ENCODE measurements around the gene ZBED4. TPM values are rescaled to one million over a fixed set of nuclear protein-coding genes. Genes with fewer than 3 reads are reported as not detected.
A peak's percentile ranks its signal among the peaks of the same experiment; 100 is the strongest.
"Not testable (repeated sequence)": the region's sequence is repeated elsewhere in the genome, so short reads cannot be mapped to it uniquely, and the experiment has no call there.

Gene ZBED4
- total RNA-seq, 2 experiments from 2014 or later = 13.0 to 13.1 TPM

DNA sequence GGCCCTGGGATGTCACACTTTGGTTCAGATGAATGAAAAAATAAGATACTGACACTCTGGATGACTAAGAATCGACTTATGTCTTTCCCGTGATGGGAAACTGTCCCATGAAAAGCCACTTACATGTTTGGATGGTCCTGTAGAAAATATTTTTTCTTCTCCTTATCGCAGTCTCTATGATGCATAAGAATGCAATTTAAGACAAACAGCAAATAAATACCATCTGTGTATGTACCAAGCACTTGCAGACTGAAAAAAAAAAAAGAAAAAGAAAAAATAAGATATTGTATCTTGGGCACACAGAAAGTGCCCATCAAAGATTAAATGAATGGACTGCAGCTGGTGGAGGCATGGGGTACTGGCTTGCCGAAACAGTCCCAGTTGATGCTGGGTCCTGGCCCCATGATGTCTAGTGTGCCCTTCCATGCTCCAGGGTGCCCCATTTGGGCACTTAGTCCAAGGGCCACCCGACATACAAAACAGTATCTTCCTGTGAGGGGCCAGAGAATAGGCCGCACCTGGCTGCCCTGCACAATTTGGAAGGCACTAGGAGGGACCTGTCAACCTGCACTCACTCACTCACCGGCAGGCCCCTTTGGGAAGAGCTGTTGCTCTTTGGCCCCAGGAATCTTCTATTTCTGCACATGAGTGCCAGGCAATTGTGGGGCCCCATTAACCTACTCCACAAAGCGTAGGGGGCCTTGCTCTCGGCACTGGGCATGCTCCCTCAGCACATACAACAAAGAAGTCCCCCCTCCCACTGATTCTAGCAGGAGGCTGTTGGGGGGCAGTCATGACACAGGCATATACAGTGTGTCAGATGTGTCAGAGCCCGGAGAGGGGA lies 2.5 kb upstream of the ZBED4 start:
- Mint-ChIP-seq H3K27ac (peak overlapping the region; percentile 4), H3K36me3 (ENCODE audit: low read depth) (peaks cover 3% of the 10 kb centered on the region), H3K9me3 (no peaks in the 10 kb centered on the region), H3K4me3 (peak overlapping the region; percentile 46), H3K4me1 (ENCODE audit: low read depth) (peaks cover 35% of the 10 kb centered on the region), H3K27me3 (ENCODE audit: low read depth) (peaks cover 8% of the 10 kb centered on the region)
- intact Hi-C loops (cut with micrococcal nuclease) = loop anchor here (5.0 kb wide), 1 partner anchor 64 kb away; no protein-coding TSS in a partner anchor
- DNase-seq = no peak
- CTCF ChIA-PET = interaction anchor here (1.0 kb wide), 1 partner anchor 12 kb away, joined by 4 read pairs; no protein-coding TSS in a partner anchor

DNA sequence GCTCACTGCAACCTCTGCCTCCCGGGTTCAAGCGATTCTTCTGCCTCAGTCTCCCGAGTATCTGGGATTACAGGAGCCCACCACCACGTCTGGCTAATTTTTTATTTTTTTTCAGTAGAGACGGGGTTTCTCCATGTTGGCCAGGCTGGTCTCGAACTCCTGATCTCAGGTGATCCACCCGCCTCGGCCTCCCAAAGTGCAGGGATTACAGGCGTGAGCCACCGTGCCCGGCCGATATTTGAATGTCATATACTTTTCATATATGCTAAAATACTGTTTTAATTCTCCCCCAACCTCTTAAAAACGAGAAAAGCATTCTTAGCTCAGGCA lies 1.1 kb upstream of the ZBED4 start:
- intact Hi-C loops (cut with micrococcal nuclease) = loop anchor here (5.0 kb wide), 1 partner anchor 65 kb away; no protein-coding TSS in a partner anchor
- H3K36me3 Mint-ChIP-seq (ENCODE audit: low read depth); DNase-seq; CTCF ChIA-PET; H3K27me3 Mint-ChIP-seq (ENCODE audit: low read depth); H3K9me3 Mint-ChIP-seq: not testable (repeated sequence)
- H3K4me3 Mint-ChIP-seq = peak overlapping the region; percentile 73
- H3K4me1 Mint-ChIP-seq (ENCODE audit: low read depth) = peaks cover 40% of the 10 kb centered on the region
- H3K27ac Mint-ChIP-seq = peak overlapping the region; percentile 36

DNA sequence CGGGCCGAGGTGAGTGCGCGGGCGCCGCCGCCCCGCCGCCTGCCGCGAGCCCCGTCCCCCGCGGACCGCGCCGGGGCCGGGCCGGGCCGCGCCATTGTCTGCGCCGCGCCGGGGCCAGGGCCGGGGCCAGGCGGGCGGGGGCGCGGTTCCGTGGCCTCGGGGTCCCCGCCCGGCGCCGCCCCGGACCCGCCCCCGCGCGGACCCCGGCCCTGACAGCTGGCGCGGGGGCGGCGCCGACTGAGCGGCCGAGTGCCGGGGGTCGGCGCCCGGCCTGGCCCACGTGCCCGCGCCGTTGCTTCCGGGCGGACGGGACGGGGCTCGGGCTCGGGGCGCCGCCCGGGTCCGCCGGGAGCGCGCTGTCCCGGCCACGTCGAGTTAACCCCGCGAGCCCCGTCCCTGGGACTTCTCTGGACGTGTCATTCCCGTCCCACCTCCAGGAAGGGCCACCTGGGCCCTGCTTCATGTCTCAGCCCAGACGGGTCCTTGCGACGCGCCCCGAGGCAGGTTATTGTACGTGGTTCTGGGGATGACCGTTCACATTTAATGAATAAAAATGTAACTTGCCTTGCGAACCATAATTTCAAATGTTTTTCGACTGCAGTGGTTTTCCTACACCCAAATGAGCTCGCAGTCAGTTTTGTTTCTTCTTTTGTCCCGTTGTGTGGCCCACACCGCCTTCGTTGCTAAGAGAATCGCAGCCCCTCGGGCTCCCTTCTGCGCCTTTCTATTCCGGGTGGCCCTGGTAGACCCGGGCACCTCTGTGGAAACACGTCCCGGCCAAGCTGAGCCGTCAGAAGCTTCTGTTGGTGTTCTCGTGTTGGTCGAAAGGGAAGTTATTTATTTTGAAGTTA lies 562 bp downstream of the ZBED4 start:
- Mint-ChIP-seq H3K36me3 (ENCODE audit: low read depth) (peaks cover 3% of the 10 kb centered on the region), H3K27ac (peak overlapping the region; percentile 81), H3K27me3 (ENCODE audit: low read depth) (peaks cover 5% of the 10 kb centered on the region), H3K4me3 (peak overlapping the region; percentile 95), H3K9me3 (no peaks in the 10 kb centered on the region), H3K4me1 (ENCODE audit: low read depth) (peaks cover 48% of the 10 kb centered on the region)
- intact Hi-C loops (cut with micrococcal nuclease) = loop anchor here (1.0 to 5.0 kb wide), 4 partner anchors 15 to 67 kb away; partner anchors contain the start of genes ALG12 and CRELD2
- DNase-seq = peak; percentile 34
- CTCF ChIA-PET = interaction anchor here (1.2 to 2.4 kb wide), 2 partner anchors 10 to 176 kb away, joined by 3 to 9 read pairs; no protein-coding TSS in a partner anchor

DNA sequence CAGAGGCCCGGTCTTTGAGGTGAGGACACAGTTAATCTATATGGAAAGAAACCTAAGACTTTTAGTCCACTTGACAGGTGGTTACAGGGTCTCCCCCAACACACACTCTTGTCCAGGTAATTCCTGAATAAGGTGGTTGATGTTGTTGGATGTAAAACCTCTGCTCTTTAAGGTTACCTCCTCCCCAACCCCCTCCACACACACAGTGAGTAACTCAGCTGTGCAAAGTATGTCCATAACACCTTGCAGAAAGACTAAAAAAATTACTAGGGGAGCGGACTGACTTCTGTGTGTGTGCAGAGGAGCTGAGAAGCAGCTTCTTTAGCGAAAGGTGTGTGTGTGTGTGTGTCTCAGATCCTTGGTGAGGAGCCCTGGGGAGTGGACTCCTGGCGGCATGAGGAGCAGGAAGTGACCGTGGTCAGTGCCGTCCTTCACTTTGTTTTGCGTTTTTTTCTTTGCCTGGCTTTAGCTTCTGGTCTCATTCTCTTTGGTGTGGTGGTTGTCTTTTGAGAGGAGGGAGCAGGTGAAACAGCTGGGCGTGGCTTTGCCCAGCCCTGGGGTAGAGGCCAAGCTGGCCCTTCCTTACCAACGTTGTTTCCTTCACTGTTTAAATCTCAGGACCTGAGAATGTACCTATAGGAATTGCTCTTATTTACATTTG lies 1.7 kb downstream of the ZBED4 start:
- CTCF ChIA-PET = interaction anchor here (0.6 to 2.4 kb wide), 3 partner anchors 9 to 175 kb away, joined by 3 to 9 read pairs (median 3); no protein-coding TSS in a partner anchor
- Mint-ChIP-seq H3K9me3 (no peaks in the 10 kb centered on the region), H3K36me3 (ENCODE audit: low read depth) (peaks cover 3% of the 10 kb centered on the region), H3K27ac (peak overlapping the region; percentile 25), H3K27me3 (ENCODE audit: low read depth) (peaks cover 5% of the 10 kb centered on the region), H3K4me1 (ENCODE audit: low read depth) (peaks cover 46% of the 10 kb centered on the region), H3K4me3 (peak overlapping the region; percentile 95)
- DNase-seq = no peak
- intact Hi-C loops (cut with micrococcal nuclease) = no loop called here

DNA sequence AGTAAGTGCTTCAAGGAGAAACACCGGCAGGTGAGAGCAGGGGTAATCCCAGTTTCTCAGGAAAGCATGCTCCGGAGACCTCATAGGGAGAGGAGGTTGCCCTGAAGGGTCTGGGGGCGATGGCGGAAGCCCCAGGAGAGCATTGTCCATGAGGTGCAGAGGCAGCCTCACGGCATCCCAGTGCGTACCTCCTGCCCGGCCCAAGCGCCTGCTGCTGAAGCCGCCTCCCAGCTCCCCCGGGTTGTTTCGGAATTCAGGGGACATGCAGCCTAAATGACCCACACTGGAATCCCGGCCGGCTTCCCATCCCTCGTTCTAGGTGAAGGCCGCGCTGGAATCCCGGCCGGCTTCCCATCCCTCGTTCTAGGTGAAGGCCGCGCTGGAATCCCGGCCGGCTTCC lies 2.7 kb downstream of the ZBED4 start:
- H3K4me1 Mint-ChIP-seq (ENCODE audit: low read depth) = peaks cover 44% of the 10 kb centered on the region
- H3K9me3 Mint-ChIP-seq = no peaks in the 10 kb centered on the region
- CTCF ChIA-PET = interaction anchor here (2.4 kb wide), 1 partner anchor 174 kb away, joined by 9 read pairs; no protein-coding TSS in a partner anchor
- no peak for DNase-seq
- H3K4me3 Mint-ChIP-seq = no peak overlapping the region
- H3K27ac Mint-ChIP-seq = no peak overlapping the region
- no peaks in the 10 kb centered on the region for H3K27me3 Mint-ChIP-seq (ENCODE audit: low read depth)
- peaks cover 3% of the 10 kb centered on the region for H3K36me3 Mint-ChIP-seq (ENCODE audit: low read depth)
- intact Hi-C loops (cut with micrococcal nuclease) = no loop called here

DNA sequence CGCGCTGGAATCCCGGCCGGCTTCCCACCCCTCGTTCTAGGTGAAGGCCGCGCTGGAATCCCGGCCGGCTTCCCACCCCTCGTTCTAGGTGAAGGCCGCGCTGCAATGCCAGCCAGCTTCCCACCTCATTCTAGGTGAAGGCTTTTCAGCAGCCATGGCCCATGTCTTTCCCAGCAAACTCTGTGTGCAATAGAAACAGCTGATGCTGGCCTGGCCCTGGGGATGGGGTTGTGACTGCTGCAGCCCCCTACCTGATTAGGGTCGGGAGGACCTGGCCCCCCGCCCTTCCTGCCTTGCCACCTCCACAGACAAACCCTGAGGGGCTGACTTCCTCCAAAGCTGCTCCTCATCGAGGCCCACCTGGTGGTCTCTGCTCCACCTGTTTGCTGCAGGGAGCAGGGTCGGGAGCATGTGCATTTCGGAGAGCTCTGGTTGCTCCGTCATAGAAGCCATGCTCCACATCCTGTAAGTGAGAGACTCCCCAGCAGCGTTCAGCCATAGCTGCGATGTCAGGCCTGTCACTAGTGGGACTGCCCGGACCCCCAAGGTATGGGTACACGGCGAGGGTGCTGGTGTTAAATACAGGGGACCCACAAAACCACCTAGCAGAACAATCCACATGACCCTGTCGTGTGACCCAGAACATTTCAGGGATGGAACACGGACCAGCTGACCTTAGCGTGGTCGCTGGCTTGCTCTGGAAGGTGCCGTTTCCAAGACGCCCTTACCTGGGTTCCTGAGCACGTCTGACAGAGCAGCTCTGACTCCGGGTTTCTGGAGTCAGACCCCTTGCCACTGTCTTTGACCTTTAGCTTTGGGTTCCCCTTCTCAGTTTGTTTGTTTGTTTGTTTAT lies 3.3 kb downstream of the ZBED4 start:
- Mint-ChIP-seq H3K4me3 (no peak overlapping the region), H3K36me3 (ENCODE audit: low read depth) (peaks cover 3% of the 10 kb centered on the region), H3K27me3 (ENCODE audit: low read depth) (no peaks in the 10 kb centered on the region), H3K9me3 (no peaks in the 10 kb centered on the region), H3K27ac (no peak overlapping the region), H3K4me1 (ENCODE audit: low read depth) (peaks cover 46% of the 10 kb centered on the region)
- CTCF ChIA-PET = interaction anchor here (0.7 kb wide), 1 partner anchor 68 kb away, joined by 3 read pairs; no protein-coding TSS in a partner anchor
- no peak for DNase-seq
- intact Hi-C loops (cut with micrococcal nuclease) = no loop called here

DNA sequence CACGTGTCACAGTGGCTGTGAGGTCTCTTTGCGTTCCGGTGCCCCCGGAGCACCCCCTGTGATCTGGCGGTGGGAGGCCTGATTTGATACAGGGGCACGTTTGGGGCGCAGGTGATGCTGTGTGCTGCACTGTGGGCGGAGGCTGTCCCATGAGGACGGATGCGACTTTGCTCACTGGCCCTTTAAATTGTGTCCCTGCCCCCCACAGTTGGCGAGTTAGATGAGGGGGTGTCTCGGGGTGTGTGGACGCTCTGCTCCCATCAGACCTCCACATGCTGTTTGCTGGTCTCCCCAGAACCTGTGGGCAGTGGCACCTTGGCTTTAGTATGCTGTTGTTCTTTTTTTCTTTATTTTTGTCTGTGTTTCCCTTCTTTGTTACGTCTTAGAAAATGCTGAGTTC lies 5.2 kb downstream of the ZBED4 start:
- Mint-ChIP-seq H3K4me3 (no peak overlapping the region), H3K36me3 (ENCODE audit: low read depth) (peaks cover 3% of the 10 kb centered on the region), H3K9me3 (no peaks in the 10 kb centered on the region), H3K27ac (no peak overlapping the region), H3K27me3 (ENCODE audit: low read depth) (no peaks in the 10 kb centered on the region), H3K4me1 (ENCODE audit: low read depth) (peaks cover 58% of the 10 kb centered on the region)
- CTCF ChIA-PET = no interaction called here
- intact Hi-C loops (cut with micrococcal nuclease) = no loop called here
- DNase-seq = no peak

DNA sequence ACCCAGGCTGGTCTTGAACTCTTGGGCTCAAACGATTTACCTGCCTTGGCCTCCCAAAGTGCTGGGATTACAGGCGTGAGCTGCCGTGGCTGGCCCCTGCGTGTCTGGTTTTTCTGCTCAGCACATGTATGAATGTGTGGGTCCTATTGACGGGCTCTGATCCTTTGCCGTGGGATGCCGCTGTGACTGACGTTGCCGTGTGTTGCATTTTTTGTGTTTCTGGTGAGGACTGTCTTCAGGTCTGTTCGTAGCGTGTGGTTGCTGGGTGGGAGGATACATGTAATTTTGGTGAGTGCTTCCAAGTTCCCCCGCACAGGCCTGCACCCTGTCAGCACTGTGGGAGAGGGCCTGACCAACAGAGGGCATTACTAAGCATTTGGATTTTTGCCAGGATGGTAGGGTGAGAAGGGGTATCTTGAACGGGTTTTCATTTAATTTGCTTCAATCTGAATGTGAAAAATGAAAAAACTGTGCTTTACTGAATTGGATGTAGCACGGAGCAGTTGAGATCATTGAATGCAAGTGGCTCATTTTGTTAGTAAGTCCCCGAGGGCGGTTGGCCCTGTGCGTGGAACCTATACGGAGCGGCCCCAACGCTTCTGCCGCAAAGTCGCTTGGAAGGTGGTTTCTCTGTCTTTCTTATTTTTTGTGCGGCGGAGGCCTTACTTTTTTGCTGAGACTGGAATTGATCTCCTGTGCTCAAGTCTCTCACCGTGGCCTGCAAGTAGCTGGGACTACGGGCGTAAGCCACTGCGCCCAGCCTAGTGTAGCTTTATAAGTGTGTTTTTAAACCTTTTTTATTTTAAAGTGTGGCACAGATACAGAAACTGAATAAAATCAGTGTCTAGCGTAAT lies 8.2 kb downstream of the ZBED4 start:
- CTCF ChIA-PET = no interaction called here
- Mint-ChIP-seq H3K27ac (peak overlapping the region; percentile 36), H3K4me1 (ENCODE audit: low read depth) (peaks cover 52% of the 10 kb centered on the region), H3K36me3 (ENCODE audit: low read depth) (peaks cover 14% of the 10 kb centered on the region), H3K27me3 (ENCODE audit: low read depth) (no peaks in the 10 kb centered on the region), H3K4me3 (peak overlapping the region; percentile 14), H3K9me3 (peaks cover 13% of the 10 kb centered on the region)
- DNase-seq = no peak
- intact Hi-C loops (cut with micrococcal nuclease) = no loop called here

DNA sequence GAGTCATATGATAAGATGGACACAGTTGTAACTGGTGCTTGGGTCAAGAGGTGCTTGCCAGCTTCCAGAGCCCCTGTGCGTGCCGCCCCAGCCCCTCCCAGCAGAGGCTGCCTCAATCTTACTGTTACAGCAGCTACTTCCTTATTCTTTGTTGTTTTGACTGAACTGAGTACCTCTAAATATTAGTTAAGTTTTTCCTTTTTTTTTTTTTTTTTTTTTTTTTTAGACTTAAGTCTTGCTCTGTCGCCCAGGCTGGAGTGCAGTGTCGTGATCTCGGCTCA lies 8.8 kb downstream of the ZBED4 start:
- Mint-ChIP-seq H3K27me3 (ENCODE audit: low read depth) (no peaks in the 10 kb centered on the region), H3K4me3 (no peak overlapping the region), H3K27ac (peak overlapping the region; percentile 36), H3K9me3 (peaks cover 17% of the 10 kb centered on the region), H3K4me1 (ENCODE audit: low read depth) (peaks cover 55% of the 10 kb centered on the region), H3K36me3 (ENCODE audit: low read depth) (peaks cover 20% of the 10 kb centered on the region)
- no peak for DNase-seq
- intact Hi-C loops (cut with micrococcal nuclease) = no loop called here
- CTCF ChIA-PET = no interaction called here

DNA sequence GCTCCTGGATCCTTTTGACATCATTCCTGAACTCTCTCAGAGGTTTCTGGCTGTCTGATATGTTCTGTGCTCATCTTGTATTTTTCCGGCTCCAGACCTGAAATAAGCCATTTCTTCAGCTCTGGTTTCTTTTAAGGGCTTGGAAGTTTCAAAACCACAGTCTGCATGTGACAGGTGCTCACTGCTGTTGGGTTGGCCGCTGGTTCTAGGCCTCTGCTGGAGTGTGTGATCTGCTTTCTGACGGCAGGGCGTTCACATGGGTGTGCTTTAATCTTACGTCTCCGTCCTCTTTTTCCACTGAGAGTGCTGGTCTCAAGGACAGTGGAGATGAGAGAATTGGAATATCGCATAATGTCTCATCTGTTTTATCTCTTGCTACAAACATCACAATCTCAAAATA lies 10.3 kb downstream of the ZBED4 start:
- H3K27ac Mint-ChIP-seq = peak overlapping the region; percentile 39
- CTCF ChIA-PET = interaction anchor here (1.4 kb wide), 1 partner anchor 9 kb away, joined by 3 read pairs; no protein-coding TSS in a partner anchor
- H3K27me3 Mint-ChIP-seq (ENCODE audit: low read depth) = no peaks in the 10 kb centered on the region
- DNase-seq = peak; percentile 39
- peaks cover 17% of the 10 kb centered on the region for H3K9me3 Mint-ChIP-seq
- intact Hi-C loops (cut with micrococcal nuclease) = no loop called here
- peaks cover 57% of the 10 kb centered on the region for H3K4me1 Mint-ChIP-seq (ENCODE audit: low read depth)
- H3K4me3 Mint-ChIP-seq = no peak overlapping the region
- H3K36me3 Mint-ChIP-seq (ENCODE audit: low read depth) = peaks cover 30% of the 10 kb centered on the region

DNA sequence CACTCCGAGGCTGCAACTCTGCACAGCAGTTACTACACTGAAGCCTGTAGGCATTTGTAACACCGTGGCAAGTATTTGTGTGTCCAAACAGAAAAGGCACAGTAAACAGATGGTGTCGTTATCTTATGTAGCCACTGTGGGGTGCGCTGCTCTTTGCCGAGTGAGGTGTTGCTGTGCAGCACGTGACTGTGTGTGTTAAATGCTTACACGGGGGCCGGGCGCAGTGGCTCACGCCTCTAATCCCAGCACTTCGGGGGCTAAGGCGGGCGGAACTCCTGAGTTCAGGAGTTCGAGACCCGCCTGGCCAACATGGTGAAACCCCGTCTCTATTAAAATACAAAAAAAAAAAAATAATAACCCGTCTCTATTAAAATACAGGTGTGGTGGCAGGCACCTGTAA lies 11.5 kb downstream of the ZBED4 start:
- peaks cover 65% of the 10 kb centered on the region for H3K4me1 Mint-ChIP-seq (ENCODE audit: low read depth)
- H3K36me3 Mint-ChIP-seq (ENCODE audit: low read depth) = peaks cover 42% of the 10 kb centered on the region
- no peak overlapping the region for H3K27ac Mint-ChIP-seq
- no peak overlapping the region for H3K4me3 Mint-ChIP-seq
- H3K27me3 Mint-ChIP-seq (ENCODE audit: low read depth) = no peaks in the 10 kb centered on the region
- CTCF ChIA-PET = no interaction called here
- no peak for DNase-seq
- peaks cover 29% of the 10 kb centered on the region for H3K9me3 Mint-ChIP-seq
- intact Hi-C loops (cut with micrococcal nuclease) = no loop called here

All from activated naive CD4-positive, alpha-beta T cell treated with anti-CD3 and anti-CD28 coated beads for 36 hours (primary cell).